Testis (tissue), 2 donors: Measurements from ENCODE around the gene NR2F6.

Experiments
- CTCF ChIP-seq, 3 experiments: fragments of 450-650 bp in 2 of 3; fragments of 200-600 bp in 1 of 3; sonication (generic) in 1 of 3; IDR thresholded peaks; one replicate each; pipeline ENCODE4 v1.5.1; 2016 to 2019; ENCODE audit warnings: antibody characterized with exemption in 3 of 3, mild to moderate bottlenecking in 2 of 3, moderate library complexity in 1 of 3
- POLR2A ChIP-seq: fragments of 450-650 bp; IDR thresholded peaks from one replicate; pipeline ENCODE4 v1.6.1; 2017; ENCODE audit warnings: antibody characterized with exemption, mild to moderate bottlenecking, moderate library complexity

- no peak for TF ChIP-seq POLR2A
- no peak for TF ChIP-seq CTCF (IDR thresholded peaks at IDR 0.05)
Measured at GRCh38 chr19:17262557-17262956, 16.8 kb upstream of the NR2F6 start.
